Hematopoietic multipotent progenitor cell treated with erythropoietin and hydrocortisone succinate and interleukin-3 and kit ligand, for 17 days (in vitro differentiated cells): Measurements from ENCODE around the gene EFR3B.

Source experiments
- DNase-seq: peaks from one replicate; pipeline ENCODE4 v3.0.0-alpha.2; 2015; ENCODE audit warnings: low spot score

Gene EFR3B

DNA sequence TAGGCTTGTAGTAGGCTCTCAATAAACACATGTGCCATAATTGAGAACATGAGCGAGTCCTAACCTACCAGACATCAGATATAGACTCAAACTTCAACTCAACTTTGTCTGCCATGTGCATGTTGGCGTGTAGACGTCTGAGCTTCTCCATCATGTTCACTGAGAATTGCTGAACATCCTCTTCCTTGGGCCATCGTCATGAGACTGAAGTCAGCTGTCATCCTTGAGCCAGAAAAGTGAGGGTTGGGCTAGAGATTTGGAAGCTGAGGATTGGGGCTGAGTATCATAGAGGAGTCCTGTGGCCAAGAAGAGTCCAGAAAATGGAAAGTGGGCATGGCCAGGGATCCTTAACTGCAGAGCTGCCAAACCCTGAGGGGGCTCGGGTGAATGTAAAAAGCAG is 7.8 kb upstream of the EFR3B start:
- no peak for DNase-seq

DNA sequence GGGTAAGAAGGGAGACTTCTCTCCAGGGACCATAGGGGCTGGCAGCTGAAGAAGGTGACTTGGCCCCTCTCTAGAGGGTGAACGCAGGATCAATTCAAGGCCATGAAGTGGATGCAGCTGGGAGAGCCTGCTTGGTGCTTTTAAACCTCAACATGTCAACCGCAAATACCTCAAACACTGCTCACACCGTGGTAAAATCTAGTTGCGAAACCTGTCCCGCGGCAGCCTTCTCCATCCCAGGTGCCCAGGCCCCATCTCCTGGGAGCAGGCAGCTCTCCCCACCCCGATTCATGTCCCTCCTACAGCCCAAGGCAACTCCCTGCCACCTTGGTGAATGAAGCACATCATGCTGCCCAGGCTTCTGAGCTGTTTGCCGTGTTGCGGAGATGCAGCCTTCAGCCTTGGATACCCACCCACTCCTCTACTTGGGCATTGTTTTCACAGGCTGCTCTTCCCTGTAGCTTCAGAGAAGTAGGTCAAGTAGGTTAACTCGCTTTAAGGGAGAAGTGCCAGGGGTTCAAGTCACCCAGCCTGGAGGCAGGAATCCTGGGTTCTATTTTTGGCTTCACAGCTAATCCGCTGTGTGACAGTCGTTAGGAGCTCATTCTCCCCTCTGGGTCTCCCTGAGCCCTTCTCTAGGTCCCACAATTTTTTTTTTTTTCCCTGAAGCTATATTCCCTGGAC is 6.2 kb upstream of the EFR3B start:
- DNase-seq = no peak

DNA sequence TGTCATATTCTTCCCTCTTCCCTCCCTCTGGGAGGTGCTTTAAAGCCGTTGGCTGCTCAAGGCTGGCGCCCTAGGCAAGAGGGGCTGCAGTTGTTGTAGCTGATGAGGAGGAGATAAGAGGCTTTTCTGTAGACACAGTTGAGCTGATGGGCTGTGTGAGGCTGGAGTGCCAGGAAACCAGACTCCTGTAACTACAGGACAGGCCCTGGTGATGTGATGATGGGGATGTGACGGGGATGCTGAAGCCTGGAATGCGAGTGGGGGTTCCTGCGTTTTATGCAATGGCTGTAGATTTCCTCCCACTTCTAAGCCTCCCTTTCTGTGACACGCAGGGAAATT is 5.7 kb upstream of the EFR3B start:
- DNase-seq = no peak

DNA sequence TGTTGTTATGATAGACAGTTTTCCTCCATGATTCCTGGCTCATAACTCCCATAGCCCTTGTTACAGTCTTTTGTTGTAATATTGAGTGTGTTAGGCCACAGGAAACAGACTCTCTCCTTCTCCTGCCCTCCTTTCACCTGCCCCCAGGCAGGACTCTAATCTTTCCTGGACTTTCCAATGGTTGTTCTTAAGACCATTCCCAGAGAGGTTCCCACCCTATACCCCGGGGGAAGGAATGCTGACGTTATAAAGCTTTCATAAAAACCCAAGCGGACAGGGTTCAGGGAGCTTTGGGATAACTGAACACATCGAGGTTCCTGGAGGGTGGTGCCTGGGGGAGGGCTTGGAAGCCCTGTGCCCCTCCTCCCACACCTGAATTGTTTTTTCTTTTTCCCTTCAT is 2.8 kb upstream of the EFR3B start:
- no peak for DNase-seq

DNA sequence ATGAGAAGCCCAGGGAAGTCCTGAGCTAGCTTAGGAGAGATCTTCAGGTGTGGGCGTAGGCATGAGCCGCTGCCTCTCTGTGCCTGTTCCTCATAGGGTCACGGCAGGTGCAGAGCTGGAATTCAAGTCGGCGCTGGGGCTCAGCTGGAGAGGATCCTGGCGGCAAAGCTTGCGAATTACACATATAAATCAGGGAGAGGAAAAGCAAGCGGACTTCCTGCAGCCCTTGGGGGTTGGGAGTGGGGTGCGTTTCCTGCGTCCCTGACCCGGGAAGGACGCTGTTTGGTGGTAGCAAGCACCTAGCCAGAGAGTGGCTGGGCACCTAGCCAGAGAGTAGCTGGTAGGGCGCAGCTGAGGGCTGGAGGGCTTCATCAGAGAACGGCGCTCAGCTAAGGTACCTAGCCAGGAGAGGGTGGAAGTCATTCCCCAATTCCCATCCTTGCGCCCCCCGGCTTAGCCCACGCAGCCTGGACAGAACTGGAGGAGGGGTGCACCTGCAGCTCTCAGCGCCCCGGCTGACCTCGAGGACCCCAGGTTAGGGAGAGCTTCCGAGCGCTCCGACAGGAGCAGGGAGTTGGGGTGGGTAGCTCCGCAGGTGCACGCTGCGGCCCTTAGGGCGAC is 459 bp upstream of the EFR3B start:
- no peak for DNase-seq

DNA sequence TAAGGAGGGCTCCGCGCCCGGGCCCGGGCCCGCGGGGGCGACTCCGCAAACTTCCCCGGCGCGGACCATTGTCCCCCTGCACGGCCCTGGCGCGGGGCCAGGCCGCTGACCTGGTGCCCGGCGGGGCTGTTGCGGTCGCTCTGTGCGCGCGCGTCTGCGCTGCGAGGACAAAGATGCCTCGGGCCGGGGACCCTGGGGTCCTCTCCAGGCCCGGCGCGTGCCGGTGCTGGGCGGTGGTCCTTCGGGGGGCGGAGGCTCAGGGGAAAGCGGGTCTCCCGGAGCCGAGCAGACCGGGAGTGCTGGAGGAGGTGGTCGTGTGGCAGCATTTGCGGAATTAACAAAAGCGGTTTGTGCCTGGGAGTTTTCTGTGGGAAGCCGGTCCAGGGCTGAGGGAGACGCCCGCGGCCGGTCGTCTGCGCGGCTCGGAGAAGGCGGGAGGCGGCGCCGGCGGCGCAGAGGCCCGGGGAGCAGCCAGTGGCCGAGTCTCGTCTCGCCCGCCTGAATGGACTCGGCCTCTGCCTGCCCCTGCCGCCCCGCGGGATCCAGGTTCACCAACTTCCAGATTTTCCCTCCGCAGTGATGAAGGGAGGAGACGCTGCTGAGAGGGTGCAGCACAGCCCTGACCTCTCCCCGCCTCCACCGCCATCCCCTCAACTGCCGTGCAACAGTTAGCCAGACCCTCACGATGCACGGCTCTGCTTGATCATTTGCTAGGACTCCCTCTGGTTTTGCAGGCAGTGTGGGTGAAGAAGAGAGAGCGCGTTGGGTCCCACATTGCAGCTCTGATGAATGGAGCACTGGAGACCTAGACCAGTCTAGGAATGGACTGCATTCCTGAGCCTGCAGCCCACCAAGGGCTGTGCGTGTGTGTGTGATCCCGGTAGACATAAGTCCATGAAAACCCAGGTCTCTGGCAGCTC is 705 bp downstream of the EFR3B start:
- DNase-seq = no peak

DNA sequence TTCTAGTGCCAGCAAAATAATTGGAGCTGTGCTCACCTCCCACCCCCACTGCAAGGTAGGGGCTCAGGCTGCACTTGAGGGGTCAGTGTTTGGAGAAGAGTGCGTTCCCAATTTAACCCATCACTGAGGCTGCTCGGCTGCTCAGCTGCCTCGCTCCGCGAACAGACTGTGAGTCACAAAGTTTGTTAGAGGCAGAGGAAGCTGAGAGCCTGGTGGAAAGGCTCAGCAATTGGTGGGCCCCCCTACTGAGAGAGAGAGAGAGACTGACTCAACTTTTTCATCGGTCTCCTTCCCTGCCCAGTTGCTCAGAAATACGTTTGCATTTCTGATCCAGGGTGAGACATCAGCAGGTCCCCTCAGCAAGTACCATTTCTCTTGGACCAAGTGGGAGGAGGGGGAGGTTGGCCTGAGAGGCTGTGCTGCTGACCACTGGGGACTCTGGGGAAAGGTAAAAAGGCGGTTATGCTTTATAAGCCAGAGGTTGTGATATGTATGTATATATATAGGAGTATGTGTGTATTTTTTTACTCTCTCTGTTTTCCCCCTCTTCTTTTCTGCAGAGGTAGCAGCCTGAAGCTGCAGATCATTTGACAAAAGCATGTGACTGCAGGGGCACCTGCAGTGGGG is 1.5 kb downstream of the EFR3B start:
- no peak for DNase-seq

DNA sequence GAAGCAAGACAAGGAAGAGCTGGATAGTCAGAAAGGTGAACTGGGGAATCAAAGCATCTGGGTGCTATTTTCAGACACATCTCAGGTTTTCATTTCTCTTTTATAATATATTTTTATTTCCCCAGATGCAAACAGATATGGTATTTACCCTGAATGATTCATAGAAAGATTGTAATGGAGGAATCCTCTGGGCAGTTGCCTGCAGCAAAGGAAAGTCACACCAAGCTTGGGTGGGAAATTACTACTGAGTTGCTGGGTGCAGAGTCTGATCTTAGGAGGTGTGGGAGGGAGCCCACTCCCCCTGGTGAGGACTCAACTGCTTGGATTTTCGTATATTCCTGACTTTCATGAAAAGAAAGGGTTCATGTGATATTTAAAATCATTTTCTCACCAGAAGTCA is 2.1 kb downstream of the EFR3B start:
- DNase-seq = no peak

DNA sequence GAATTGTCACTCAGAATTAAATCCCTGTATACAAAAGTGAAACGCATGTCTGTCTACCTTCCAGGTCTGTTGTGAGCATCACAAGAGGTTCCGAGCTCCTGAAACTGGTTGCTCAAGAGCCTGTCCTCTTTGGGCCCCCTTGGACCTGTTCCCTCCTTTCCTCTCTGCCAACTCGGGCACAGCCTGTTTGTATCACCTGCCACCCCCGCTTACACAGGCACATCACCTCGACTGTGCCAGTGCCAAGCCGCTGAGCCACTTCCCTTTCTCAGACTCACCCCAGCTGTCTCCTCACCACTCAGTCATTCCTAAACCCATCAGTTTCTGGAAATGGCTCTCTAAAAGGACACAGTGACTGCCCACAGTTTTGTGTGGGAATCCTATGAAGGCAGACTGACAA is 3.1 kb downstream of the EFR3B start:
- no peak for DNase-seq

DNA sequence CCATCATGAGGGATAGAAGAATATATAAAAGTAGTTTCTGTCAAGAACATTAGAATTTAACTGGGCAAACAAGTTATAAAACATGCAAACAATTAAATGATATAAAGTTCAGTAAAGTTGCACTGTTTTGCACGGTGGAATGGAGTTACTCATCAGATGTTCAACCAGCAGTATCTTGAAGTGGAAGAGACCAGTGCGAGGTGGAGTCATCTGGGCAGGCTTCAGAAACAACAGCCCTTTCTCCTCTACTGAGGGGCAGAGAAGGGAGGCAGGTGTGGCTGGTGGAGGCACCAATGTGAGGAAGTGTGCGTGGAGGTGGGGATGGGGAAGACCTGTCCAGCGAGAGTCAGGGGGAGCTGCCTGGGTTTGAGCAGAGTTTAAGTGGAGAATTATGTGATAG is 7.5 kb downstream of the EFR3B start:
- no peak for DNase-seq

DNA sequence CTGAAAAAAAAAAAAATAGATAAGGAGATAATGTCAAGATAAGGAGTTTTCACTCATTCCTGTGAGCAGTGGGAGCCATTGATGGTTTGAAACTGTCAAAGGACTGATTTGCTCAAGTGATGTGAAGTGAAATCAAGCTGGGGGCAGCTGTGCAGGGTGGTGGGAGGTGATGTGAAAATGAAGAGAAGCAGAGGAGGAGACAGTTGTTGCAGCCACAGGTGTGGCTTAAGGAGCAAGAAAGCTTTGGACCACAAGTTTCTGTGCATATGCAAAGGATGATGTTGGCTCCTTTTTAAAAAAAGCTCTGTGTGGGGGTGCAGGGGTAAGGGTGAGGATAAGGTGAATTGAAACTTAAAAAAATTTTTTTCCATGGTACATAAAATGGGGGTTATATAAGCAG is 8.3 kb downstream of the EFR3B start:
- DNase-seq = no peak

DNA sequence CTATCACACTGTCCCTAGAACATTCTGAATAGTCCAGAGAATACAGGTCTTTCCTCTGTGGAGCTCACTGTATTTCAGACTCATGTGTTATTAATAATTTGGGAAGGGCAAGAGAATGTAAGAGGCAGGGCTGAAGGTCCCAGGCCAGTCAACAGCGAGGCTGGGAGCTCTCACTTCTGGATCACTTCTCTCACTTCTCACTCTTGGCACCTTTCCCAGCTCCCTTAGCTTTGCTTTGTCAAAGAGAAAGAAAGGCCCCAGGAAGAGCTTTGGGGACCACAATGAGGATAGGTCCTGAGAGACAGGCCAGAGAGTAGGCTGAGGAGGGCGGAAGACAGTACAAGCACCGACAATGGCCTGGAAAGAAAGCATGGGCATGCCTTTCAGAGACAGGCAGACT is 11.2 kb downstream of the EFR3B start:
- no peak for DNase-seq

DNA sequence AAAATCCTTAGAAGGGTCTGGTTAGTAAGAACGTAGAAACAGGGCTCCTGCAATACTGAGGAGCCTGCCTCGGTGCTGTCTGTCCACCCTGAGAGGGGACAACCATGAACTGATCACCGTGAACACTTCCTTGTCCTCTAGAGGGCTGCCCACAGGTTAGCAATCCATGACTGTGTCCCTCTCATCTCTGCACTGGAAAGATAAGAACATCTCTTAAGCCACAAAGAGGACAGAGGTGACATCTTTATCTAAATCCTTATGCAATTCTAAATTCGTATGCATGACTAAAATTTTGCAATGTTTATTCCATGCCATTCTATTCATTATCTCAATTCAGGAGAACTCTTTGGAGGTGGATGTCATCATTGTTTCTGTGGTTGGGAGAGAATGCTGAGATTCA is 12.8 kb downstream of the EFR3B start:
- no peak for DNase-seq

DNA sequence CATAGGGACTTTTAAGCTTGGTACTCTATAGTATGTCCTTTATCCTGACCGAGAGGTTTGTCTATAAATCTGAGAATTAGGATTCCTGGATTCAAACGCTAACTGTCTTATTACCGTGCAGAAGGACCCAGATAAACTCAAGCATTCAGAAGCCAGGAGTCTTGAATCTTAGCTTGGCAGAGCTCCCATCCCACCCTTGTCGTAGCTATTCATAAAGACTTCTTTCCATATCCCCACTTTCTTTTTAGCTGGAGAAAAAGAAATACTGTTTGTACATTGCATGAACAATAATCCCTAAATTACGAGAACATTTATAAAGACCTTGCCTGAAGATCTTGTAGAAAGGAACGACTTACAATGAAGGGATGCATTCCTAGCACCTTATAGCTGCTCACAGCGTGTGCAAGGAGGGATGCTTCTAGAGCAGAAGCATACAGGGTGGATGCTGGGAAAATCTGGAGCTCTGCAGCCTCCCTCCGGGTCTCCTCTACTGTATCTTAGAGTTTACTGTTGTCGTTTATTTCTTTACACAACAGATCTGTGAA is 13.6 kb downstream of the EFR3B start:
- DNase-seq = no peak

DNA sequence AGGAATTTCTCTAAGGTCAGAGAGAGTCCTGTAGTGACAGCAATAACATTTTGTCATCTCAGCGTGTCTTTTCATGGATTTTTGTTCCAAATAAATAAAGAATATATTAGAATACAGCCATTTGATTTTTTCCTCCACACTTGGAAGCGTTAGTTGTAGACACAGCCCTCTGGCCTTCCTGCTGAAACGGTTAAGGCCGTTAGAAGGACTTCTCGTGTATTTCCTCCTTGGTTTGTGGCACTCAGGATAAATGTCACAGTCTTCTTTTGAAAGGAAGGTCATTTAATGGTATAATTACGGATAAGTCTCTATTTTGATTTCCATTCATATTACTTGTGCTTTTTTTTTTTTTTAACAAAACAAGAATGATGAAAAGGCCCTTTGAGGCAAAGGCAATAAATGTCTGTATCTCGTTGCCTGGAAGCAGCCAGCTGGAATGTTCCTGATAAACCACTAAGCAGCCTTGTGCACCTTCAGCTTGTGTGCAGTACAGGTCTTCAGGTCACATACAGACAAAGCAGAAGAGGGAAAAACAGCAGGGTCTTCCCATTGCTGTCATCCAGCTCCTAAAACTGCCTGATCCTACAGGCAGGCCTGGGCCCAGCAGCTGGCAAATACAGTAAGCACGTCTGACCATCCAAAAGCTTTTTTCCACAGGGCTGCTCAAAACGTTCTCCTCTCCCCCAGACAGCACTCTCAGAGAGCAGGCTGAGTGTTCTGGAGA is 14.4 kb downstream of the EFR3B start:
- no peak for DNase-seq

DNA sequence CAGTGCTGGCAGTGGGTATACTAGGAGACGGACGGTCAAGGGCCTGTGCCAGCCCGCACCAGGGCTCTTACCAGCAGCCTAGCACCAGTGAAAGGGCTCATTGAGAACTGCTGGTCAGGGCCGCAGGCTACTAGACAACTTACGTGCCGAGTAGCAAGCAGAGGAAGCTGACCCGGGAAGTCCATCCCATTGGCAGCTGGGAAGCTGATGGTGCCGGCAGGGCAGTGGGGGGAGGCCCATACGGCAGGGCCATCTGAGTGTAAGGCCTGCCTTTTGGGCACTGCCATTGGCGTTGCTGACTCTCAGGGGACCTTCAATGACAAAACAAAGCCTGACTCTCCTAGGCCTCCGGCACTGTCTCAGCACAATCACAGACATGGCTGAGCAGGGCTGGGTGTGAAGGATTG is 20.6 kb downstream of the EFR3B start:
- no peak for DNase-seq

DNA sequence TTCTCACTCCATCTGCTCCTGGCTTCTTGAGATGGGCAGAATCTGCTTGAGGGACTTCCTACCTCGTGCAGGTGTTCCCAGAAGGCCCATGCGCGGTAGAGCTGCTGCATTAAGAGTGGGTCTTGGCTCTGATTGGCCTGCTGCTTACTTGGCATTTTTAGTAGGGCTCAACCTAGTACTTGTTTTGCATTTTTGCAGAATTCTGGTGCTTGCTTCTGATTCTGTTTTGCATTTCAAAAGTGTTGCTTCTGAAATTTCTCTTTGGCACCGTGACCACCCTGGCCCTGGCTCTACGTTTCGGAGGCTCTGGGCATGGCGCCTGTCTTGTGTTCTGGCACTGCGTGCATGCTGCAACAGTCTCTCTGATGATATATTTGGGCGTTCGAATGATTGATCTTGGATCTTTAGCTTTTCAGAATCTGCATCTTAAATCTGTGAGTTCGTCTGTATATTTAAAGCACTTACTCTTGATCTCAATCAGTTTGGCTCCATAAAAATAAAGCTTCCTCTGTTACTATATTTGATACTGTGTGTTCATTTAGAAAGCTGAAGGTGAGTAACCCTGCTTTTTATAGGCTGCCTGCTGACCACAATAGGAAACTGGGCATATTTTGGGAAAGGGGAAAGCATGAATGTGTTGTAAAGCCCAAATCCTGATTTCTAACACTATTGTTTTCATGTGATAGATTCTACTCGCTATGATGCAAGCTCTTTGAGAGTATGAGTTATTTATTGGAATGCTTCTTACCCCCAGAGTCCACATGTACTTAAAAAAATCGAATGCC is 22.2 kb downstream of the EFR3B start:
- no peak for DNase-seq

DNA sequence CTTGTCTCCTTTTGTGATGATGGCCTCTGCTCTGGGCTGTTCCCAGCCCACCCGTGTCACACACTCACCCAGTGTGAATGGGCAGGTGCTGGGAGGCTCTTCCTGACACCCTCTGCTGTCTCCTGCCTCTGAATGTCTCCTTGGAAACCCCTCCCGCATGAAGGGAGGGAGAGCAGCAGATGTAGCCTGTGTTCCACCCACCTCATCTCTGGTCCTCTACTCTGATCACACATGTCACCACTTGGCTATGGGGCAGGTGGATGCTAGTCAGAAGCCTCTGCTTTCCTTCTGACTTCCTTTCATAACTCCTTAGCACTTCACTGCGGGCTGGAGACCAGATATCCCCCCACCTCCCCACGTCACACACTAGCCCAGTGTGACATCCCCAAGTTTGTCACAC is 23.9 kb downstream of the EFR3B start:
- no peak for DNase-seq

DNA sequence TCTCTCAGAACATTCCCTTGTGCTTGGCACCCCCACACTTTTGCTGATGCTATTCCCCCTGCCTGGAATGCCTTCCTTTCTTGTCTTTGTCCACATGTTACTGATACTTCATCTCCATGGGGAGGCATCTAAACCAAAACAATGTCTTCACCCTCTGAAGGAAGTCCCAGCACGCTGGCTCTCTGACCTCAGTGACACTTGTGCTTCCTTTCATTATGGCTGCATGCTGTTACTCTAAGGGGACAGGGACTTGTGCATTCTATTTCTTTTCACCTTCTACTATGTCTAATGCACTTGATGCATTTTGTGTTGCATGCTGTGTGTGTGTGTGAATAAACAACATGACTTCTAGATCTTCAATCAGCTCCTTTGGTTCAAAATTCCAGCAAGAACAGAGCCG is 24.6 kb downstream of the EFR3B start:
- no peak for DNase-seq

DNA sequence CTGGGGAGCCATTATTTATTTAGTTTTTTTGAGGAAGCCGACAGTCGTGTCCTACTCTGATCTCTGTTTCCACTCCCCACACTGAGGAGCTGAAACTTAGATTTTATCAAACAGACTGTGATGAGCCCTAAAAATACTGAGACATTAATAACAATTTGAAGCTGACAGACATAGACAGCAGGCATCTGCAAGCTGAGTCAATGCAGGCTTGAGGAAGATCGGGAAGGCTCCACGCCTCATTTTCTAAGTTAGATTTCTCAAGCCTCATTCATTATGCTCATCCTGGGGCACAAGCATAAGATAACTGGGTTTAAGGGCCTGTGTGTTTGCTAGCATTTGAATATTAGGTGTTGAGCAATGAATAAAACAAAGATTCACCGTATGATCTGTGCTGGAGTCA is 26.3 kb downstream of the EFR3B start:
- no peak for DNase-seq

DNA sequence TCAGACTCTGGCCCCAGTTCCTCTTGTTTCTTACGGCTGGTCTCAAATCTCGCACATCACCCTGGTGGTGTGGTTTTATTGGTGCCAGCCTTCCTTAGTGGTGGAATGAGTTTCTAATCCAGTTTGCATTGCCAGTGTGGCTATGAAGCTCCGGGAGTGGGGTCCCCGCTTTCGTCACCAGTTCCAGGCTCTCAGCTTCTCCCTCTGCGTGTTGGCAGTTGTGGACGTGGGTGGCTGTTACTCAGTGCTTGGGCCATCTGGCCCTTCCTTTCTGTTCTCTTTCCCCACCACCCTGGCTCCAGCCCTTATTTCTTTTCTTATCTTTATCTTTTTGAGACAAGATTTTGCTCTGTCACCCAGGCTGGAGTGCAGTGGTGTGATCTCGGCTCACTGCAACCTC is 30.1 kb downstream of the EFR3B start:
- DNase-seq = no peak
